SK-N-SH treated with all-trans-retinoic acid at 6 μM for 48 hours (cell line): Measurements from ENCODE around the gene CCDC167.

Experiments
- ARNTL ChIP-seq: fragments of 450-650 bp; formaldehyde crosslinking; IDR thresholded peaks from 2 replicates; pipeline ENCODE4 v1.5.0; 2020; ENCODE audit warnings: low read depth, mild to moderate bottlenecking, moderate library complexity, borderline replicate concordance
- CREB5 ChIP-seq: fragments of 250-450 bp; sonication (Bioruptor Pico); IDR thresholded peaks from 2 replicates; pipeline ENCODE4 v1.5.1; 2020; ENCODE audit warnings: low read depth, mild to moderate bottlenecking, moderate library complexity
- ISL1 ChIP-seq: fragments of 250-450 bp; sonication (Bioruptor Pico); IDR thresholded peaks from 2 replicates; pipeline ENCODE4 v2.1.2; 2022; ENCODE audit warnings: mild to moderate bottlenecking, moderate library complexity
- OSR1 ChIP-seq: fragments of 250-450 bp; sonication (Bioruptor Pico); IDR thresholded peaks from 2 replicates; pipeline ENCODE4 v1.8.0; 2022; ENCODE audit warnings: moderate library complexity, mild to moderate bottlenecking, inconsistent platforms
- PATZ1 ChIP-seq: fragments of 250-450 bp; sonication (Bioruptor Pico); IDR thresholded peaks from 2 replicates; pipeline ENCODE4 v1.8.0; 2020; ENCODE audit warnings: mild to moderate bottlenecking, moderate library complexity, borderline replicate concordance
- PPARA ChIP-seq: fragments of 250-450 bp; sonication (Bioruptor Pico); IDR thresholded peaks from 2 replicates; pipeline ENCODE4 v1.5.0; 2020; ENCODE audit warnings: mild to moderate bottlenecking, borderline replicate concordance
- RARB ChIP-seq: fragments of 250-450 bp; sonication (Bioruptor Pico); IDR thresholded peaks from 2 replicates; pipeline ENCODE4 v1.8.0; 2021; ENCODE audit warnings: mild to moderate bottlenecking, moderate library complexity
- TCF4 ChIP-seq: fragments of 250-450 bp; sonication (Bioruptor Pico); IDR thresholded peaks from 2 replicates; pipeline ENCODE4 v1.8.0; 2021; ENCODE audit warnings: mild to moderate bottlenecking, moderate library complexity, borderline replicate concordance
- TSHZ2 ChIP-seq: fragments of 250-450 bp; sonication (Bioruptor Pico); IDR thresholded peaks from 2 replicates; pipeline ENCODE4 v1.5.0; 2020; ENCODE audit warnings: mild to moderate bottlenecking, moderate library complexity
- ZFP30 ChIP-seq: fragments of 450-650 bp; formaldehyde crosslinking; IDR thresholded peaks from 2 replicates; pipeline ENCODE4 v1.5.0; 2022; ENCODE audit warnings: mild to moderate bottlenecking, moderate library complexity
- ZNF70 ChIP-seq: fragments of 450-650 bp; formaldehyde crosslinking; IDR thresholded peaks from 2 replicates; pipeline ENCODE4 v1.5.0; 2020; ENCODE audit warnings: mild to moderate bottlenecking, moderate library complexity
- ZNF8 ChIP-seq: fragments of 450-650 bp; formaldehyde crosslinking; IDR thresholded peaks from 2 replicates; pipeline ENCODE4 v1.5.0; 2020; ENCODE audit warnings: mild to moderate bottlenecking, moderate library complexity

- TF ChIP-seq ARNTL (CRISPR knock-in tag) (no peak), ZFP30 (CRISPR knock-in tag) (no peak), TCF4 (CRISPR knock-in tag) (no peak), PATZ1 (CRISPR knock-in tag) (no peak), RARB (CRISPR knock-in tag) (no peak), ISL1 (CRISPR knock-in tag) (no peak), ZNF8 (CRISPR knock-in tag) (no peak), TSHZ2 (CRISPR knock-in tag) (no peak), ZNF70 (CRISPR knock-in tag) (no peak), PPARA (CRISPR knock-in tag) (no peak), CREB5 (CRISPR knock-in tag) (no peak), OSR1 (CRISPR knock-in tag) (no peak)
Measured at GRCh38 chr6:37548067-37548674, 48.5 kb upstream of the CCDC167 start.
